HepG2 (cell line): Measurements from ENCODE around the gene DAB2IP. TPM values are rescaled to one million over a fixed set of nuclear protein-coding genes. Genes with fewer than 3 reads are reported as not detected.

Source experiments
- ARID5B ChIP-seq: IDR thresholded peaks from 2 replicates; pipeline ENCODE4 v1.4.0; 2020; ENCODE audit warnings: mild to moderate bottlenecking, missing genetic modification reagents
- FOXK2 ChIP-seq: fragments of 450-650 bp; IDR thresholded peaks from 2 replicates; pipeline ENCODE4 v1.6.1; 2016
- GRHL1 ChIP-seq: sonication (generic); formaldehyde crosslinking; conservative IDR thresholded peaks from 2 replicates; pipeline ENCODE4 v1.8.0; 2022; ENCODE audit warnings: missing genetic modification reagents
- MBD4 ChIP-seq: IDR thresholded peaks from 2 replicates; pipeline ENCODE4 v1.6.1; 2012; ENCODE audit warnings: low read length, inconsistent platforms, borderline replicate concordance
- MED1 ChIP-seq: sonication (generic); formaldehyde crosslinking; IDR thresholded peaks from 2 replicates; pipeline ENCODE4 v1.4.0; 2020; ENCODE audit warnings: missing genetic modification reagents
- NFE2L2 ChIP-seq: fragments of 150-350 bp; IDR thresholded peaks from 2 replicates; pipeline ENCODE4 v1.6.1; 2014; ENCODE audit warnings: low read length
- NR2C2 ChIP-seq: sonication (generic); formaldehyde crosslinking; IDR thresholded peaks from 2 replicates; pipeline ENCODE4 v1.4.0; 2020; ENCODE audit warnings: missing genetic modification reagents, mild to moderate bottlenecking, moderate library complexity, borderline replicate concordance
- PHF8 ChIP-seq: sonication (generic); formaldehyde crosslinking; IDR thresholded peaks from 2 replicates; pipeline ENCODE4 v1.5.0; 2020; ENCODE audit warnings: missing genetic modification reagents
- POLR2A ChIP-seq, 2 experiments: IDR thresholded peaks; 2 replicates each; pipeline ENCODE4 v1.6.1; 2011; ENCODE audit warnings: low read depth in 2 of 2, low read length in 2 of 2, mild to moderate bottlenecking in 1 of 2, moderate library complexity in 1 of 2; ENCODE audit not compliant: insufficient read depth in 1 of 2
- SNAPC5 ChIP-seq: sonication (generic); formaldehyde crosslinking; IDR thresholded peaks from 2 replicates; pipeline ENCODE4 v1.8.1; 2023; ENCODE audit warnings: mild to moderate bottlenecking, missing genetic modification reagents, borderline replicate concordance
- SP5 ChIP-seq: IDR thresholded peaks from 2 replicates; pipeline ENCODE4 v1.6.1; 2016; ENCODE audit warnings: low read depth, borderline replicate concordance
- ZBTB38 ChIP-seq: sonication (generic); formaldehyde crosslinking; IDR thresholded peaks from 2 replicates; pipeline ENCODE4 v1.5.1; 2020; ENCODE audit warnings: mild to moderate bottlenecking, missing genetic modification reagents
- ZNF10 ChIP-seq: sonication (generic); formaldehyde crosslinking; IDR thresholded peaks from 2 replicates; pipeline ENCODE4 v1.4.0; 2020; ENCODE audit warnings: mild to moderate bottlenecking, low read depth, missing genetic modification reagents, borderline replicate concordance
- ZNF550 ChIP-seq: sonication (generic); formaldehyde crosslinking; IDR thresholded peaks from 2 replicates; pipeline ENCODE4 v1.4.0; 2020; ENCODE audit warnings: mild to moderate bottlenecking, missing genetic modification reagents, borderline replicate concordance
- ZNF790 ChIP-seq: sonication (generic); formaldehyde crosslinking; IDR thresholded peaks from 2 replicates; pipeline ENCODE4 v1.8.0; 2022; ENCODE audit warnings: missing genetic modification reagents, mild to moderate bottlenecking, borderline replicate concordance
- polyA plus RNA-seq, 8 experiments: library from polyadenylated mRNA; depleted of rRNA in 3 of 8; stranded (reverse) in 7 of 8; unstranded in 1 of 8; fragments of >200 nt; fragmentation: Illumina TruSeq in 4 of 8; extraction: Trizol in 4 of 8; gene quantifications; 2 replicates each; pipeline versions ENCODE4 v1.2.1 to v1.2.3, GENCODE V29; 2011 to 2016; ENCODE audit warnings: low read depth in 4 of 8, missing spikeins in 1 of 8, mixed read lengths in 1 of 8; ENCODE audit not compliant: insufficient read depth in 1 of 8
- total RNA-seq, 5 experiments: library from RNA; depleted of rRNA; stranded (reverse); fragments of >200 nt; fragmentation: Illumina TruSeq; extraction: Trizol; gene quantifications; 2 replicates each; pipeline ENCODE4 v1.2.3, GENCODE V29; 2016; ENCODE audit warnings: low read depth in 1 of 5
- TF ChIP-seq, protein P1 (sequence below): sonication (generic); formaldehyde crosslinking; IDR thresholded peaks from 2 replicates; pipeline ENCODE4 v1.4.0; 2020; ENCODE audit warnings: missing genetic modification reagents, low read depth, mild to moderate bottlenecking, borderline replicate concordance
- TF ChIP-seq, protein P2 (sequence below): sonication (generic); formaldehyde crosslinking; IDR thresholded peaks from 2 replicates; pipeline ENCODE4 v1.9.0; 2021; ENCODE audit warnings: missing genetic modification reagents, borderline replicate concordance
- TF ChIP-seq, protein P3 (sequence below): sonication (generic); formaldehyde crosslinking; IDR thresholded peaks from 2 replicates; pipeline ENCODE4 v1.8.1; 2023; ENCODE audit warnings: missing genetic modification reagents, inconsistent platforms, borderline replicate concordance

Gene DAB2IP
- total and polyA plus RNA-seq, 2 of the 13 experiments (the other 11 are each of a cell fraction or from before 2014, with no cell fraction given), result 25.3 to 37.9 TPM

DNA sequence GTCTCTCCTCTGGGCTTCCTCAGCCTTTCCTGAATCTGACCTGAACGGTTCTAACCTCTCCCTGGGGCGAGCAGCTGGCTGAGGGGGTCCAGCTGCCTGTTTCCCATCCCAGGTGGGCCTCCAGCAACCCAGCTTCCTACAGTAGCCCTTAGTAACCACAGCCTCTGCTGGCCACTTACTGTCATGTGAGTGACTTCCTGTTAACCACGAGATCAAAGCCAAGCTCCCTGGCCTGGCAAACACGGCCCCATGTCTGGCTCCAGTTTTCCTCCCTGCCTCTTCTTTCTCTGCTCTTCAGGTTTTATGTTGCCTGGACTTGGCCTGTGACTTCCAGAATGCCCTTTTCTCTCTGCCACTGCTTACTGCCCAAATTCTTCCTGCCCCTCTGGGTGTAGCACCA is 47.2 kb upstream of the DAB2IP start (continued):
- TF ChIP-seq SNAPC5, result no peak
- peak; percentile 70 for TF ChIP-seq ARID5B (CRISPR knock-in tag)
- peak; percentile 52; the same call in 1 of the 2 replicates for TF ChIP-seq ZBTB38 (CRISPR knock-in tag)
- TF ChIP-seq, protein P1, sequence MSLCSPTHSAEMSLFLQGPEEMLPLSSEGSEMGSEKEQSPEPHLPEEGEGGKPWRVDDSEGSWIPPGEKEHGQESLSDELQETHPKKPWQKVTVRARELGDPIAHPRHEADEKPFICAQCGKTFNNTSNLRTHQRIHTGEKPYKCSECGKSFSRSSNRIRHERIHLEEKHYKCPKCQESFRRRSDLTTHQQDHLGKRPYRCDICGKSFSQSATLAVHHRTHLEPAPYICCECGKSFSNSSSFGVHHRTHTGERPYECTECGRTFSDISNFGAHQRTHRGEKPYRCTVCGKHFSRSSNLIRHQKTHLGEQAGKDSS (CRISPR knock-in tag), result 0 out of 2 replicates have a peak, but pooled peaks have one; percentile 73
- TF ChIP-seq, protein P2, sequence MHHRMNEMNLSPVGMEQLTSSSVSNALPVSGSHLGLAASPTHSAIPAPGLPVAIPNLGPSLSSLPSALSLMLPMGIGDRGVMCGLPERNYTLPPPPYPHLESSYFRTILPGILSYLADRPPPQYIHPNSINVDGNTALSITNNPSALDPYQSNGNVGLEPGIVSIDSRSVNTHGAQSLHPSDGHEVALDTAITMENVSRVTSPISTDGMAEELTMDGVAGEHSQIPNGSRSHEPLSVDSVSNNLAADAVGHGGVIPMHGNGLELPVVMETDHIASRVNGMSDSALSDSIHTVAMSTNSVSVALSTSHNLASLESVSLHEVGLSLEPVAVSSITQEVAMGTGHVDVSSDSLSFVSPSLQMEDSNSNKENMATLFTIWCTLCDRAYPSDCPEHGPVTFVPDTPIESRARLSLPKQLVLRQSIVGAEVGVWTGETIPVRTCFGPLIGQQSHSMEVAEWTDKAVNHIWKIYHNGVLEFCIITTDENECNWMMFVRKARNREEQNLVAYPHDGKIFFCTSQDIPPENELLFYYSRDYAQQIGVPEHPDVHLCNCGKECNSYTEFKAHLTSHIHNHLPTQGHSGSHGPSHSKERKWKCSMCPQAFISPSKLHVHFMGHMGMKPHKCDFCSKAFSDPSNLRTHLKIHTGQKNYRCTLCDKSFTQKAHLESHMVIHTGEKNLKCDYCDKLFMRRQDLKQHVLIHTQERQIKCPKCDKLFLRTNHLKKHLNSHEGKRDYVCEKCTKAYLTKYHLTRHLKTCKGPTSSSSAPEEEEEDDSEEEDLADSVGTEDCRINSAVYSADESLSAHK (CRISPR knock-in tag), result no peak
- TF ChIP-seq MBD4, result no peak
- TF ChIP-seq, protein P3, sequence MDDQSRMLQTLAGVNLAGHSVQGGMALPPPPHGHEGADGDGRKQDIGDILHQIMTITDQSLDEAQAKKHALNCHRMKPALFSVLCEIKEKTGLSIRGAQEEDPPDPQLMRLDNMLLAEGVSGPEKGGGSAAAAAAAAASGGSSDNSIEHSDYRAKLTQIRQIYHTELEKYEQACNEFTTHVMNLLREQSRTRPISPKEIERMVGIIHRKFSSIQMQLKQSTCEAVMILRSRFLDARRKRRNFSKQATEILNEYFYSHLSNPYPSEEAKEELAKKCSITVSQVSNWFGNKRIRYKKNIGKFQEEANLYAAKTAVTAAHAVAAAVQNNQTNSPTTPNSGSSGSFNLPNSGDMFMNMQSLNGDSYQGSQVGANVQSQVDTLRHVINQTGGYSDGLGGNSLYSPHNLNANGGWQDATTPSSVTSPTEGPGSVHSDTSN (CRISPR knock-in tag), result no peak
- TF ChIP-seq SP5, result peak; percentile 28; the same call in 1 of the 2 replicates
- peak; percentile 56 for TF ChIP-seq MED1 (CRISPR knock-in tag)
- no peak for TF ChIP-seq FOXK2
- TF ChIP-seq ZNF550 (CRISPR knock-in tag), result no peak
- TF ChIP-seq GRHL1, result no peak
- TF ChIP-seq POLR2A (IDR thresholded peaks at IDR 0.05; ENCODE audit: insufficient read depth in 1 of 2, low read depth in 2 of 2, low read length in 2 of 2), result no peak
- no peak for TF ChIP-seq ZNF10 (CRISPR knock-in tag)
- no peak for TF ChIP-seq ZNF790 (CRISPR knock-in tag)
- no peak for TF ChIP-seq NFE2L2
- no peak for TF ChIP-seq PHF8
- no peak for TF ChIP-seq NR2C2 (CRISPR knock-in tag)
